OCI-LY3 (cell line): ENCODE measurements around the gene GPLD1.

Experiments used
- H2AFZ ChIP-seq: fragments of 200-600, 300-600 bp; shearing (Covaris generic); 2 replicates; pipeline ENCODE4 v1.6.0; 2014; ENCODE audit warnings: antibody characterized with exemption, low read depth, low read length
- H3K27ac ChIP-seq: fragments of 200-600, 300-600 bp; sonication (generic); 2 replicates; pipeline ENCODE4 v1.5.1; 2014; ENCODE audit warnings: mild to moderate bottlenecking, low read length, moderate library complexity, mixed read lengths
- H3K27me3 ChIP-seq: fragments of 200-600, 300-600 bp; sonication (generic); 2 replicates; pipeline ENCODE4 v1.6.1; 2014; ENCODE audit warnings: low read depth, low read length, mixed read lengths
- H3K36me3 ChIP-seq: fragments of 200-600, 300-600 bp; sonication (generic); replicated peaks from 2 replicates; pipeline ENCODE3; 2014; ENCODE audit warnings: low read depth, low read length, mixed read lengths
- H3K4me1 ChIP-seq: fragments of 300-600, 200-600 bp; sonication (generic); 2 replicates; pipeline ENCODE4 v1.6.1; 2014; ENCODE audit warnings: low read length, mixed read lengths
- H3K4me2 ChIP-seq: fragments of 200-600, 300-600 bp; sonication (generic); 2 replicates; pipeline ENCODE4 v1.6.1; 2014; ENCODE audit warnings: low read length, mixed read lengths
- H3K4me3 ChIP-seq: fragments of 300-600, 200-600 bp; sonication (generic); 2 replicates; pipeline ENCODE4 v1.5.1; 2014; ENCODE audit warnings: antibody characterized with exemption, mild to moderate bottlenecking, low read length, moderate library complexity
- H3K79me2 ChIP-seq: fragments of 300-600, 200-600 bp; shearing (Covaris generic); 2 replicates; pipeline ENCODE4 v1.6.1; 2014; ENCODE audit warnings: mild to moderate bottlenecking, low read length, mixed read lengths
- H3K9ac ChIP-seq: fragments of 300-600, 200-600 bp; shearing (Covaris generic); 2 replicates; pipeline ENCODE4 v1.6.0; 2014; ENCODE audit warnings: mild to moderate bottlenecking, low read length, moderate library complexity
- H3K9me3 ChIP-seq: fragments of 200-600, 300-600 bp; shearing (Covaris generic); 2 replicates; pipeline ENCODE4 v1.6.1; 2014; ENCODE audit warnings: low read length, mixed read lengths; ENCODE audit not compliant: insufficient read depth
- H4K20me1 ChIP-seq: fragments of 200-600, 300-600 bp; sonication (generic); 2 replicates; pipeline ENCODE4 v1.6.1; 2016; ENCODE audit warnings: low read length, mixed read lengths; ENCODE audit not compliant: insufficient read depth
- EZH2phosphoT487 ChIP-seq: fragments of 200-600 bp; shearing (Covaris generic); IDR thresholded peaks from 2 replicates; pipeline ENCODE4 v1.6.1; 2018; ENCODE audit warnings: antibody characterized with exemption, mixed run types, low read depth
- TF ChIP-seq, protein P1 (sequence below): fragments of 200-600, 300-600 bp; sonication (generic); IDR thresholded peaks from 2 replicates; pipeline ENCODE4 v1.5.1; 2014; ENCODE audit warnings: antibody characterized with exemption, low read length, low read depth

Gene GPLD1

GRCh38 chr6:24430086-24430485 lies 59.3 kb downstream of the GPLD1 start:
- H3K79me2 ChIP-seq = no peaks in the 10 kb centered on the region
- H3K36me3 ChIP-seq = peaks cover 9% of the 10 kb centered on the region
- no peak overlapping the region for H3K4me3 ChIP-seq
- no peak overlapping the region for H2AFZ ChIP-seq
- H4K20me1 ChIP-seq = no peaks in the 10 kb centered on the region
- TF ChIP-seq, protein P1, sequence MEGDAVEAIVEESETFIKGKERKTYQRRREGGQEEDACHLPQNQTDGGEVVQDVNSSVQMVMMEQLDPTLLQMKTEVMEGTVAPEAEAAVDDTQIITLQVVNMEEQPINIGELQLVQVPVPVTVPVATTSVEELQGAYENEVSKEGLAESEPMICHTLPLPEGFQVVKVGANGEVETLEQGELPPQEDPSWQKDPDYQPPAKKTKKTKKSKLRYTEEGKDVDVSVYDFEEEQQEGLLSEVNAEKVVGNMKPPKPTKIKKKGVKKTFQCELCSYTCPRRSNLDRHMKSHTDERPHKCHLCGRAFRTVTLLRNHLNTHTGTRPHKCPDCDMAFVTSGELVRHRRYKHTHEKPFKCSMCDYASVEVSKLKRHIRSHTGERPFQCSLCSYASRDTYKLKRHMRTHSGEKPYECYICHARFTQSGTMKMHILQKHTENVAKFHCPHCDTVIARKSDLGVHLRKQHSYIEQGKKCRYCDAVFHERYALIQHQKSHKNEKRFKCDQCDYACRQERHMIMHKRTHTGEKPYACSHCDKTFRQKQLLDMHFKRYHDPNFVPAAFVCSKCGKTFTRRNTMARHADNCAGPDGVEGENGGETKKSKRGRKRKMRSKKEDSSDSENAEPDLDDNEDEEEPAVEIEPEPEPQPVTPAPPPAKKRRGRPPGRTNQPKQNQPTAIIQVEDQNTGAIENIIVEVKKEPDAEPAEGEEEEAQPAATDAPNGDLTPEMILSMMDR = no peak
- no peak for TF ChIP-seq EZH2phosphoT487
- H3K9ac ChIP-seq = no peak overlapping the region
- H3K4me1 ChIP-seq = no peaks in the 10 kb centered on the region
- H3K9me3 ChIP-seq = no peaks in the 10 kb centered on the region
- no peak overlapping the region for H3K4me2 ChIP-seq
- no peaks in the 10 kb centered on the region for H3K27me3 ChIP-seq
- no peak overlapping the region for H3K27ac ChIP-seq

DNA sequence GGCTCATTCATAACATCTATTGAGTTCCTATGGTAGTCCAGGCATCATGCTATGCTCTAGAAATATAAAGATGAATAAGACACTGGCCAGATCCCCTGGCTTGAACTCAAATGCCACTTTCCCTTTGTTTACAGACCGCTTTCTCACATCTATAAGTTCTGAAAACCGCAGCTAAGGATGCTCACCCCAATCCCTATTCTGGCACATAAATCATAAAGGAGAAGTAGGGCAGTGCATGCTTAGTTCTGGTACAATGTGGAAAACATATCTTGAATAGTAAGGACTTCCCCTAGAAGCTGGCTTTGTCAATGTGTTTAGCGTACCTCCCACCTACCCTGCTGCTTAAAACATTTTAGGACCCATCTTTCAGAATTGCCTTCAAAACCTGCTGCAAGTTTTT lies 60.2 kb downstream of the GPLD1 start:
- no peak overlapping the region for H3K27ac ChIP-seq
- peaks cover 17% of the 10 kb centered on the region for H3K36me3 ChIP-seq
- H3K4me2 ChIP-seq = no peak overlapping the region
- no peak overlapping the region for H3K9ac ChIP-seq
- H3K4me3 ChIP-seq = no peak overlapping the region
- no peak overlapping the region for H2AFZ ChIP-seq
- H3K9me3 ChIP-seq = no peaks in the 10 kb centered on the region
- H3K4me1 ChIP-seq = no peaks in the 10 kb centered on the region
- no peak for TF ChIP-seq EZH2phosphoT487
- TF ChIP-seq, protein P1 = no peak
- H3K27me3 ChIP-seq = no peaks in the 10 kb centered on the region
- H3K79me2 ChIP-seq = no peaks in the 10 kb centered on the region
- no peaks in the 10 kb centered on the region for H4K20me1 ChIP-seq

- H3K27ac ChIP-seq = no peak overlapping the region
- H3K4me1 ChIP-seq = no peaks in the 10 kb centered on the region
- H3K9ac ChIP-seq = no peak overlapping the region
- H3K9me3 ChIP-seq = no peaks in the 10 kb centered on the region
- TF ChIP-seq EZH2phosphoT487 = no peak
- TF ChIP-seq, protein P1 = no peak
- H3K4me3 ChIP-seq = no peak overlapping the region
- no peak overlapping the region for H3K4me2 ChIP-seq
- H3K36me3 ChIP-seq = peaks cover 17% of the 10 kb centered on the region
- no peaks in the 10 kb centered on the region for H3K27me3 ChIP-seq
- no peaks in the 10 kb centered on the region for H4K20me1 ChIP-seq
- no peaks in the 10 kb centered on the region for H3K79me2 ChIP-seq
- no peak overlapping the region for H2AFZ ChIP-seq
Measured at GRCh38 chr6:24428615-24429014, 60.8 kb downstream of the GPLD1 start.

DNA sequence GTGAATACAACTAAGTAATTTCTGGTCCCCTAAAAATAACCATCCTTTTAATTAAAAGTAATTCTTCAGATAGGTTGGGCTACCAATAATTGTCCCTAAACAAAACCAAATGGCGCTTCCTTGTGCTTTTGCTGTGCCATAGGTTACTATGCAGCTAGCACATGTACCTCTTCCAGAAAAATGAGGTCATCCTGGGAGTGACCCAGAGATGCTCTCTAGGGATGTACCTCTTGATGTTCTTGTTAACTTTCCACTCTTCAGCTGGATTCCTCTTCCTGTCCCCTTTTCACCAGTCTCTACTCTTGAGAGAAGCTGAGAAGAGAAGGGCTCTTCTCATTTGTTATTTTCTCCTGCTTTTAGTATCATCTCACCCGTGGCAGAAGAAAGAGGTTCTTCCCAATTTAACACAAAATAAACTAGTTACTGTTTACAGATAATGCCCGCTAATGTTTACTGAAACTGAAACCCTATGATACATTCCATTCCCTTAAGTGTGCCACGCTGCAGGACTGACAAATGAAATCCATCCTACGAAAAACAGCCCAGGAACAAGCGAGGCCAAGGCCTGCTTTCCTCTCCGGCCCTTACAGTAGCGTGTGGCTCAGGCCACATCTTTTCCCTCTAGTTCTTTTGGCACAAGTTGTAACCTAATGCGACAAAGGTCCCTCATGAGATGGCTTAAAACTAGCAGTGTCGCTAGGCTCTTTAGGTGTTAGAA lies 62.5 kb downstream of the GPLD1 start:
- Histone ChIP-seq H3K4me3 (no peak overlapping the region), H2AFZ (no peak overlapping the region), H3K9ac (no peak overlapping the region), H3K27ac (no peak overlapping the region), H3K36me3 (peaks cover 23% of the 10 kb centered on the region), H3K4me2 (no peak overlapping the region), H3K4me1 (no peaks in the 10 kb centered on the region), H3K79me2 (no peaks in the 10 kb centered on the region), H3K9me3 (no peaks in the 10 kb centered on the region), H3K27me3 (no peaks in the 10 kb centered on the region), H4K20me1 (no peaks in the 10 kb centered on the region)
- no peak for TF ChIP-seq EZH2phosphoT487
- TF ChIP-seq, protein P1 = no peak
